PFSK-1 (cell line): ENCODE data around the gene KLC4.
A peak's percentile ranks its signal among the peaks of the same experiment; 100 is the strongest.

Experiments used
- FOXP2 ChIP-seq: optimal IDR thresholded peaks from 2 replicates; pipeline ENCODE3; 2011; ENCODE audit warnings: borderline replicate concordance, control low read depth, inconsistent platforms; ENCODE audit not compliant: insufficient read depth; ENCODE audit errors: extremely low read length, extremely low read depth
- POLR2AphosphoS5 ChIP-seq: IDR thresholded peaks from 2 replicates; pipeline ENCODE4 v1.6.1; 2012; ENCODE audit warnings: low read depth, mild to moderate bottlenecking, control low read depth, low read length, moderate library complexity
- REST ChIP-seq, 2 experiments: IDR thresholded peaks; 2 replicates each; pipeline versions ENCODE4 v1.6.1 to v1.8.0; 2011 to 2012; ENCODE audit warnings: low read depth in 2 of 2, low read length in 2 of 2, control low read depth in 1 of 2, inconsistent platforms in 1 of 2, mild to moderate bottlenecking in 1 of 2, moderate library complexity in 1 of 2; ENCODE audit not compliant: insufficient read depth in 1 of 2
- SIN3A ChIP-seq: IDR thresholded peaks from 2 replicates; pipeline ENCODE4 v1.6.1; 2012; ENCODE audit warnings: mild to moderate bottlenecking, low read length, moderate library complexity, borderline replicate concordance; ENCODE audit not compliant: insufficient read depth
- TAF1 ChIP-seq: IDR thresholded peaks from 2 replicates; pipeline ENCODE4 v1.6.1; 2012; ENCODE audit warnings: low read length, control low read depth, borderline replicate concordance; ENCODE audit not compliant: insufficient read depth

The KLC4 gene

GRCh38 chr6:43123461-43124314, 64.3 kb downstream of the KLC4 start:
- no peak for TF ChIP-seq TAF1
- peak; percentile 82 for TF ChIP-seq FOXP2
- no peak for TF ChIP-seq SIN3A

GRCh38 chr6:43124481-43124880, 65.0 kb downstream of the KLC4 start:
- TF ChIP-seq TAF1 (no peak), POLR2AphosphoS5 (no peak), REST (IDR thresholded peaks at IDR 0.05; ENCODE audit: insufficient read depth in 1 of 2, low read depth in 2 of 2, low read length in 2 of 2) (no peak), FOXP2 (no peak), SIN3A (no peak)
